Activated CD8-positive, alpha-beta memory T cell treated with anti-CD3 and anti-CD28 coated beads, Interleukin-2, amount 50 U/mL, for 48 hours (primary cell): ENCODE results near the gene DZIP1.

Experiments
- DNase-seq: peaks from one replicate; pipeline ENCODE4 v3.0.0-alpha.2; 2020

DZIP1 gene

GRCh38 chr13:95643571-95643935 is 953 bp downstream of the DZIP1 start:
- DNase-seq = no peak

GRCh38 chr13:95642999-95643398 is 1.5 kb downstream of the DZIP1 start:
- DNase-seq = no peak

GRCh38 chr13:95642028-95642621 is 2.4 kb downstream of the DZIP1 start:
- no peak for DNase-seq

- DNase-seq = no peak
These were observed 3.0 kb downstream of the DZIP1 start for GRCh38 chr13:95641291-95642027.

GRCh38 chr13:95636853-95637252 is 7.7 kb downstream of the DZIP1 start:
- DNase-seq = no peak

GRCh38 chr13:95630593-95630992 is 13.9 kb downstream of the DZIP1 start:
- no peak for DNase-seq

- no peak for DNase-seq
These were observed 15.4 kb downstream of the DZIP1 start for GRCh38 chr13:95629071-95629470.

- no peak for DNase-seq
These were observed 16.0 kb downstream of the DZIP1 start for GRCh38 chr13:95628488-95628887.

GRCh38 chr13:95627590-95627989 is 16.9 kb downstream of the DZIP1 start:
- no peak for DNase-seq

GRCh38 chr13:95626768-95627167 is 17.7 kb downstream of the DZIP1 start:
- no peak for DNase-seq

GRCh38 chr13:95624020-95624419 is 20.5 kb downstream of the DZIP1 start:
- DNase-seq = no peak

- no peak for DNase-seq
These were observed 21.4 kb downstream of the DZIP1 start for GRCh38 chr13:95623141-95623540.

GRCh38 chr13:95620825-95621498 is 23.5 kb downstream of the DZIP1 start:
- DNase-seq = no peak

- DNase-seq = no peak
These were observed 24.3 kb downstream of the DZIP1 start for GRCh38 chr13:95620030-95620824.

GRCh38 chr13:95615539-95615938 is 29.0 kb downstream of the DZIP1 start:
- DNase-seq = no peak

GRCh38 chr13:95614641-95615245 is 29.8 kb downstream of the DZIP1 start:
- DNase-seq = no peak

- no peak for DNase-seq
These were observed 35.7 kb downstream of the DZIP1 start for GRCh38 chr13:95608640-95609323.

- no peak for DNase-seq
These were observed 37.1 kb downstream of the DZIP1 start for GRCh38 chr13:95607366-95607765.

GRCh38 chr13:95605448-95606125 is 38.9 kb downstream of the DZIP1 start:
- no peak for DNase-seq

- no peak for DNase-seq
These were observed 40.0 kb downstream of the DZIP1 start for GRCh38 chr13:95604556-95604915.

GRCh38 chr13:95603887-95604555 is 40.5 kb downstream of the DZIP1 start:
- DNase-seq = no peak
